Measurements from ENCODE around the gene OTOGL. TPM values are rescaled to one million over a fixed set of nuclear protein-coding genes. Genes with fewer than 3 reads are reported as not detected.
"Not testable (repeated sequence)": the region's sequence is repeated elsewhere in the genome, so short reads cannot be mapped to it uniquely, and the experiment has no call there.

The OTOGL gene
- total RNA-seq, 1 donor, result under 0.01 TPM

GRCh38 chr12:80219345-80219744 lies 120.0 kb downstream of the OTOGL start:
- no peak for DNase-seq (ENCODE audit: low read depth in 2 of 3, low spot score in 2 of 3)

- DNase-seq (ENCODE audit: low read depth in 2 of 3, low spot score in 2 of 3), result no peak
These were observed 122.9 kb downstream of the OTOGL start for GRCh38 chr12:80222261-80222660.

- DNase-seq (ENCODE audit: low read depth in 2 of 3, low spot score in 2 of 3), result no peak
These were observed 127.2 kb downstream of the OTOGL start for GRCh38 chr12:80226576-80226975.

- not testable (repeated sequence) for DNase-seq (ENCODE audit: low read depth in 2 of 3, low spot score in 2 of 3)
These were observed 128.6 kb downstream of the OTOGL start for GRCh38 chr12:80227904-80228303.

- no peak for DNase-seq (ENCODE audit: low read depth in 2 of 3, low spot score in 2 of 3)
These were observed 130.7 kb downstream of the OTOGL start for GRCh38 chr12:80230068-80230467.

GRCh38 chr12:80232837-80233236 lies 133.5 kb downstream of the OTOGL start:
- no peak for DNase-seq (ENCODE audit: low read depth in 2 of 3, low spot score in 2 of 3)

- no peak for DNase-seq (ENCODE audit: low read depth in 2 of 3, low spot score in 2 of 3)
These were observed 134.6 kb downstream of the OTOGL start for GRCh38 chr12:80233926-80234325.

GRCh38 chr12:80234667-80235066 lies 135.3 kb downstream of the OTOGL start:
- no peak for DNase-seq (ENCODE audit: low read depth in 2 of 3, low spot score in 2 of 3)

GRCh38 chr12:80235944-80236343 lies 136.6 kb downstream of the OTOGL start:
- no peak for DNase-seq (ENCODE audit: low read depth in 2 of 3, low spot score in 2 of 3)

GRCh38 chr12:80239867-80240266 lies 140.5 kb downstream of the OTOGL start:
- no peak for DNase-seq (ENCODE audit: low read depth in 2 of 3, low spot score in 2 of 3)

- no peak for DNase-seq (ENCODE audit: low read depth in 2 of 3, low spot score in 2 of 3)
These were observed 142.4 kb downstream of the OTOGL start for GRCh38 chr12:80241576-80242273.

- no peak for DNase-seq (ENCODE audit: low read depth in 2 of 3, low spot score in 2 of 3)
These were observed 143.0 kb downstream of the OTOGL start for GRCh38 chr12:80242321-80242720.

GRCh38 chr12:80249581-80249980 lies 150.2 kb downstream of the OTOGL start:
- not testable (repeated sequence) for DNase-seq (ENCODE audit: low read depth in 2 of 3, low spot score in 2 of 3)

GRCh38 chr12:80257920-80258319 lies 158.6 kb downstream of the OTOGL start:
- no peak for DNase-seq (ENCODE audit: low read depth in 2 of 3, low spot score in 2 of 3)

- no peak for DNase-seq (ENCODE audit: low read depth in 2 of 3, low spot score in 2 of 3)
These were observed 160.9 kb downstream of the OTOGL start for GRCh38 chr12:80260269-80260668.

- peak in 1 of 3 donors; percentile 17 for DNase-seq (ENCODE audit: low read depth in 2 of 3, low spot score in 2 of 3)
These were observed 162.1 kb downstream of the OTOGL start for GRCh38 chr12:80261403-80261802.

- no peak for DNase-seq (ENCODE audit: low read depth in 2 of 3, low spot score in 2 of 3)
These were observed 163.0 kb downstream of the OTOGL start for GRCh38 chr12:80262346-80262745.

- no peak for DNase-seq (ENCODE audit: low read depth in 2 of 3, low spot score in 2 of 3)
These were observed 163.4 kb downstream of the OTOGL start for GRCh38 chr12:80262771-80263170.

GRCh38 chr12:80264386-80264785 lies 165.0 kb downstream of the OTOGL start:
- no peak for DNase-seq (ENCODE audit: low read depth in 2 of 3, low spot score in 2 of 3)

- DNase-seq (ENCODE audit: low read depth in 2 of 3, low spot score in 2 of 3), result no peak
These were observed 165.6 kb downstream of the OTOGL start for GRCh38 chr12:80264891-80265290.

- DNase-seq (ENCODE audit: low read depth in 2 of 3, low spot score in 2 of 3), result no peak
These were observed 169.8 kb downstream of the OTOGL start for GRCh38 chr12:80268924-80269749.
